ENCODE results near the gene SLC39A2. TPM values are rescaled to one million over a fixed set of nuclear protein-coding genes. Genes with fewer than 3 reads are reported as not detected.

The SLC39A2 gene
- total RNA-seq, 2 experiments from 2014 or later: not detected

DNA sequence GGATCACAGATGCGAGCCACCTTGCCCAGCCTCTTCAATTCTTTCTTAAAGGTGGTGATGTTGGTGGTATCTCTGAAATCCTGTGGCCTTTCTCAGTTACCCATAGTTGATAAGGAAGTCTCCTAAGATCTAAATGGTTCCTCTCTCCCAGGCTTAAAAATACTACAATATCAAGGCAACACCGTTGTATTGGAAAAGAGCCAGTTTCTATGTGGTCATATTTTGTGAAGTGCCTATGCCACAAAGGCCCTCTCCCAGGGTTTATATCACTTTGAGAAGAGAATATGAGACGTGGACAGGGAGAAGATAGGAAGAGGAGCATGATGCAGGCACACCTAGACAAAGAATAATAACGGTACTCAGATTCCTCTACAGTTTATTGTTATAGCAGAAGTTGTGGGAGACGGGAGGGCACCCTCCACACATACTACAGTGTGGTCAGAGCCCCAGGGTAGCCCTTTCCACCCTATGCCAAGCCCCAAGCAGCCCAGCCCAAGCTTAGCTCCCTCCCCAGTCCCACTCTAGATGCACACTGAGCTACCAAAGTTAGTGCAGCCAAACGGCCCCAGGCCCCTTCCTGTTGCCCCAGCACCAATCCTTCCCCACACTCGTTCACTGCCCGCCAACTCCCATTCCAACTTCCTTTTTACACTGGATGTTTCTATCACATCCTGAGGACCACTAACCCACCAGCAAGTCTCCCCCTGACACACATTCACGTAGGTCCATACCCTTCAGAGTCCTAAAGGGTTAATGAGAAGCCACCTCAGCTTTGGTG lies 17.5 kb downstream of the SLC39A2 start:
- Mint-ChIP-seq H3K27me3 (peaks cover 10% of the 10 kb centered on the region), H3K4me3 (no peak overlapping the region), H3K4me1 (ENCODE audit: low read depth) (no peaks in the 10 kb centered on the region), H3K36me3 (ENCODE audit: low read depth) (no peaks in the 10 kb centered on the region), H3K27ac (no peak overlapping the region), H3K9me3 (no peaks in the 10 kb centered on the region)
- ChIA-PET POLR2A (interaction anchor here (1.4 kb wide), 1 partner anchor 87 kb away, joined by 3 read pairs; no protein-coding TSS in a partner anchor), CTCF (interaction anchor here (1.0 to 15.2 kb wide), 9 partner anchors 9 to 91 kb away, joined by 3 to 267 read pairs (median 63); partner anchors contain the start of genes RNASE7, SLC39A2, TMEM253 and TPPP2)
- TF ChIP-seq, protein P1, sequence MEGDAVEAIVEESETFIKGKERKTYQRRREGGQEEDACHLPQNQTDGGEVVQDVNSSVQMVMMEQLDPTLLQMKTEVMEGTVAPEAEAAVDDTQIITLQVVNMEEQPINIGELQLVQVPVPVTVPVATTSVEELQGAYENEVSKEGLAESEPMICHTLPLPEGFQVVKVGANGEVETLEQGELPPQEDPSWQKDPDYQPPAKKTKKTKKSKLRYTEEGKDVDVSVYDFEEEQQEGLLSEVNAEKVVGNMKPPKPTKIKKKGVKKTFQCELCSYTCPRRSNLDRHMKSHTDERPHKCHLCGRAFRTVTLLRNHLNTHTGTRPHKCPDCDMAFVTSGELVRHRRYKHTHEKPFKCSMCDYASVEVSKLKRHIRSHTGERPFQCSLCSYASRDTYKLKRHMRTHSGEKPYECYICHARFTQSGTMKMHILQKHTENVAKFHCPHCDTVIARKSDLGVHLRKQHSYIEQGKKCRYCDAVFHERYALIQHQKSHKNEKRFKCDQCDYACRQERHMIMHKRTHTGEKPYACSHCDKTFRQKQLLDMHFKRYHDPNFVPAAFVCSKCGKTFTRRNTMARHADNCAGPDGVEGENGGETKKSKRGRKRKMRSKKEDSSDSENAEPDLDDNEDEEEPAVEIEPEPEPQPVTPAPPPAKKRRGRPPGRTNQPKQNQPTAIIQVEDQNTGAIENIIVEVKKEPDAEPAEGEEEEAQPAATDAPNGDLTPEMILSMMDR (IDR thresholded peaks at IDR 0.05): no peak
- intact Hi-C loops (cut with micrococcal nuclease): no loop called here
- DNase-seq: no peak
- ATAC-seq: no peak

DNA sequence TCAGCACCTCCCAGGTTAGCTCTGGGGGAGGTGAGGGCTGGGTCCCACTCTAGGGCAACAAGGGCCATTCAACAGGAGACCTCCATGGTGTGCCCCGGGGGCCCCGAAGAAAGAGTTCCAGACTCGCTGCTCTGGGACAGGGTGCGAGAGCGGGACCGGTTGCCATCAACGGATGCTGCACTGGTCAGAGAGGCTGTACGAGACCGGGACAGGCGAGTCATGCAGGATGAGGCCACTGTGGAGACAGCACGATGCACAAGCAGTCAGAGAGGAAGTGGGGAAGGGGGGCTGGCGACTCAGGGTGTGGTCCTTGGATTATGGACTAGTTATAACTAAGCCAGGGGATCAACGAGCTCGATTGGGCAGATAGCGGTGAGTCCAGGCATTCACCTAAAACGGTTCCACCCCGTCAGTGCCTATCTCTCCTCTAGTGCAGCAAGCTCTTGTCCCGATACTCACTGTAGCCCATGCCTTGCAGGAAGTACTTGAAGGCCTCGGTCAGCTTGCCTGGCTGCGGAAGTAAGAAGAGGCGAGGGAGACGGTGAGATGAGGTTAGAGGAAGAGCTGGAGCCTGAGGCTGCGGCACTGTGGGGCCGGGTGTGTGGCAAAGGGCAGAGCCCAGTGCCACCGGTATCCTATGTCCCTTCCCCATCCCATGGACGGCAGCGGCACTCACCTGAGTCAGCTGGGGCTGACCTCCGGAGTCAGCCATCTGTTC lies 18.6 kb downstream of the SLC39A2 start:
- H3K4me1 Mint-ChIP-seq (ENCODE audit: low read depth): peaks cover under 1% of the 10 kb centered on the region
- intact Hi-C loops (cut with micrococcal nuclease): no loop called here
- TF ChIP-seq, protein P1 (IDR thresholded peaks at IDR 0.05): no peak
- no peak for ATAC-seq
- POLR2A ChIA-PET: no interaction called here
- no peak for DNase-seq
- H3K27ac Mint-ChIP-seq: no peak overlapping the region
- H3K36me3 Mint-ChIP-seq (ENCODE audit: low read depth): no peaks in the 10 kb centered on the region
- H3K9me3 Mint-ChIP-seq: no peaks in the 10 kb centered on the region
- H3K4me3 Mint-ChIP-seq: no peak overlapping the region
- CTCF ChIA-PET: interaction anchor here (0.7 to 15.2 kb wide), 9 partner anchors 8 to 89 kb away, joined by 3 to 267 read pairs (median 6); partner anchors contain the start of genes RNASE7, SLC39A2, TMEM253 and TPPP2
- H3K27me3 Mint-ChIP-seq: peaks cover 2% of the 10 kb centered on the region

DNA sequence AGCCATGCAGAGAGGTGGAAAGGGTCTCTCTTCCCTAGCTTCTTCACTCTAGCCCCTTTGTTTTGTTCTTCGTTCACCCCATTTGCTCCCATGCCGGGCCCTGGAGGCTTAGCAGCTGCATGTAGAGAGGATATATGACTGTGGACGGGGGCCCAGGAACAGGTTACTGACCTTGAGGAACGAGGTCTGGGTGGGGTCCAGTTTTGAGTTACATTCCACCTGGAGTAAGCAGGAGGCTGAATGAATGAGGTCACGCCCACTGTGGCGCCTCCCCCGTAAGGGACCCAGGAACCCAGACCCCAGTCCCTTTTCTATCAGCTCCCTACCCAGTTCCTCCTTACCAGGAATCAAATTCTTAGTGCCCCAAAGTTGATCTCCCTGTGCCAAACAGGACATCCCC lies 19.2 kb downstream of the SLC39A2 start:
- POLR2A ChIA-PET: no interaction called here
- intact Hi-C loops (cut with micrococcal nuclease): no loop called here
- no peaks in the 10 kb centered on the region for H3K36me3 Mint-ChIP-seq (ENCODE audit: low read depth)
- CTCF ChIA-PET: interaction anchor here (0.7 to 15.2 kb wide), 9 partner anchors 8 to 118 kb away, joined by 3 to 267 read pairs (median 6); partner anchors contain the start of genes RNASE7, SLC39A2, TMEM253 and TPPP2
- peaks cover 2% of the 10 kb centered on the region for H3K27me3 Mint-ChIP-seq
- H3K9me3 Mint-ChIP-seq: no peaks in the 10 kb centered on the region
- no peak overlapping the region for H3K4me3 Mint-ChIP-seq
- H3K27ac Mint-ChIP-seq: no peak overlapping the region
- TF ChIP-seq, protein P1 (IDR thresholded peaks at IDR 0.05): no peak
- peaks cover 3% of the 10 kb centered on the region for H3K4me1 Mint-ChIP-seq (ENCODE audit: low read depth)
- DNase-seq: no peak
- ATAC-seq: no peak

DNA sequence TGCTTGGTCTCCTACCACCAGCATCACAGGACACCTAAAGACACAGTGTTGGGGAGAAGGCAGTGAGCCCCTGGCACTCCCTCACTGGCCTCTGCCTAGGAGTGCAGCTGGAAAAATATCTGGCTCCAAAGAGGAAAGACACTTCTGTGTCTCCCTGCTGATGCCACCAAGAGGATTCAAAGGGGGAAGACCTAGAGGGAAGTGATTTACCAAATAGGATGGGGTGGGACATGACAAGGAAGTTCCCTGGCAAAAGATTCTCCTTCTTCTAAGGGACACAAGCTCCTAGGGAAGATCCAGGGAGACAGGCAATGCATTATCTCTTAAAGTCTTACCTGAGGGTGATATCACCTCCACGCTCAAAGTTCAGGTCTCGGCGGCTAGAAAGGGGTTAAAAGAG lies 19.7 kb downstream of the SLC39A2 start:
- POLR2A ChIA-PET: interaction anchor here (1.0 kb wide), 1 partner anchor 47 kb away, joined by 4 read pairs; no protein-coding TSS in a partner anchor
- no peak overlapping the region for H3K27ac Mint-ChIP-seq
- ATAC-seq: no peak

More for the DNA sequence above, 19.7 kb downstream of the SLC39A2 start:
- intact Hi-C loops (cut with micrococcal nuclease): no loop called here
- Mint-ChIP-seq H3K4me3 (no peak overlapping the region), H3K27me3 (peaks cover 2% of the 10 kb centered on the region), H3K4me1 (ENCODE audit: low read depth) (peaks cover 3% of the 10 kb centered on the region), H3K36me3 (ENCODE audit: low read depth) (no peaks in the 10 kb centered on the region), H3K9me3 (no peaks in the 10 kb centered on the region)
- no peak for DNase-seq
- TF ChIP-seq, protein P1 (IDR thresholded peaks at IDR 0.05): no peak
- CTCF ChIA-PET: interaction anchor here (0.7 to 15.2 kb wide), 10 partner anchors 9 to 118 kb away, joined by 3 to 267 read pairs (median 5); partner anchors contain the start of genes RNASE7, SLC39A2, TMEM253 and TPPP2
